GM21786 (cell line): ENCODE data around the gene PCNX4.

Experiments used
- ATAC-seq: cut with Tn5 transposase; IDR thresholded peaks from one replicate; pipeline ENCODE4 v1.9.1; 2021; ENCODE audit not compliant: unreplicated experiment

Gene PCNX4

GRCh38 chr14:60101786-60102185 is 10.1 kb downstream of the PCNX4 start:
- no peak for ATAC-seq

DNA sequence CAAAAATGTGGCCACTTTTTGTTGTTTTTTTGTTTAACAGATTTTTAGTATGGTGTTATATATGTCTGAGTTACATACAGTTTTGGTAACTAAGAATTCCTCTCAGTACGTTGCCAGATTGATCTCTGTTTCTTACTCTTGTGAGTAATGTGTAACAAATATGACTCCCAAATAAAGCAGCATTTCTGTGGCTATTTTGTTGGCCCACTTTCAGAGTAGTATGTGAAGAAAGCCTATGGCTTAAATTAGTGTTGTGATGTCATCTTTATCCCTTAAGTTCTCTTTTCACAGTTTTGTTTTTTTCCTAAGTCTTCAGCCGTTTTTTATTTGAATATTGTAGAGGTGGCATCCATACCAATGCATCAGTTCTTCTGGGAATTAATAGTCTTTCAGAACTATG is 10.7 kb downstream of the PCNX4 start:
- no peak for ATAC-seq

GRCh38 chr14:60106339-60106738 is 14.6 kb downstream of the PCNX4 start:
- no peak for ATAC-seq

GRCh38 chr14:60107477-60107876 is 15.8 kb downstream of the PCNX4 start:
- ATAC-seq = no peak

DNA sequence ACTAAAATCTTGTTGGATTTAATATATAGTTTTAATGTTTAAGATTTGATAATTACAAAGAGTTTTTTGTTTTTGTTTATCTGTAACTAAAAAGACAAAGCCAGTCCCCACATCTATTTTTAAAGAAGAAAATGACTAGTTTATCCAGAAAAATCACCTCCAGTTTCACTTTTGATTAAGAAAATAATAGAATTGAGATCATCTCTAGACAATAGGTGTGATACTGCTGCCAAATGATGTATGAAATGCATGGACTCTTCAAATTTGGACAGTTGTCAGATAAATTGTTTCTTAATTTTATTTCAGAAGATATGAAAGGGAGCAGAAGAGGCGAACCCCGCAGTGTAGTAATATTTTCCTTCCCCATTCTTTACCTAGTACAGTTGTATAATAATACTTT is 20.0 kb downstream of the PCNX4 start:
- no peak for ATAC-seq

- no peak for ATAC-seq
Measured at GRCh38 chr14:60114881-60115280, 23.2 kb downstream of the PCNX4 start.

- ATAC-seq = no peak
Measured at GRCh38 chr14:60116181-60116580, 24.5 kb downstream of the PCNX4 start.

DNA sequence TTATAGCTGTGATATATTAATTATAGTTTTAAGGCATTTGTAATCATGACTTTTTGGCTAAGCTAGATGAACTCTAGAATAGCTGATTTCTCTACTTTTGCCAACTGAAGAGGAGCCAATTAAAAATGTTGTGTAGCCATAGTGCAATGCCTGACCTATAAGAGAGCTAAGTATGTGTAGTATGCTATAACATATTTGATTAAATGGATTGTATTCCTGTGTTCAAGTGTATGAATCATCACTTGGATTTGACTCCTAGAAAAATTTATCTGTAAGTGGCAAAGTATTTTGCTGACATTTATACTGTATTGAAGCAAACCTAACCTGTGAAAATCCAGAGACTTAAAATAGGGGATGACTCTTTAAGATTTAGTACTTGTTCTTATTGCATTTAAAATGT is 34.2 kb downstream of the PCNX4 start:
- no peak for ATAC-seq

GRCh38 chr14:60133487-60133886 is 41.8 kb downstream of the PCNX4 start:
- no peak for ATAC-seq

DNA sequence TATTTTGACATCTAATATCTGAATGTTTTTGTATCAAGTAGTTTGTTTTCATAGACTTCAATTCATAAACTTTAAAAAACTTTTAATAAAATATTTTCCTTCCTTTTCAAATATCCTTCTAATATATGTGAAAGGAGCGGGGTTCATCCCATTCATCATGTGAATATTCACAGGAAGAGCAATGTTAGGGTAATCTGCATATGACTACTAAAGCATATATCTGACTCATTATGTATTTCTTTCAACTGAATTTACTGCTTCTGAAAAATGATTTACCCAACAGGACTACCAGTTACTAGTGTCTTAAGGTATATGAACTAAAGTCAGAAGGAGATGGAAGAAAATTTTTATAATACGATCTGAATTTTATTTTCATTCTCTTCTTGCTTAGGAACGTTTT is 43.0 kb downstream of the PCNX4 start:
- ATAC-seq = no peak

DNA sequence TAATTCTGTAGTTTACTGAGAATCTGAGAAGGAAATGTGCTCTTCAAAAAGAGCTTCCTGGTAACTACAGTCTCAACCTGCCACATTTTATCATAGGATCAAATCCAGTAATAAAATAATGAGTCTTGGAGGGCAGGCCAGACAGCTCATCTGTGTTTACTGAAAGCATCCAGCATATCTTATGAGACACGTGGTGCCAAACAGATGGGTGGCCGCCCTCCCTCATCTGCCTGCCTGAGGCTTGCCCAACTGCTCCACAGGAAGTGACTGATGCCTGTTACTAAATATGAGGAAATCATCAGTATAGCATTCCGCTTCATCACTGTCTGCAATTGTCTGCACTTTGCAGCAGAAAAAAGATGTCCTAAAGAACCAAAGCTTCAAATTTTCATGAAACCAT is 60.0 kb downstream of the PCNX4 start:
- ATAC-seq = peak; percentile 92

- no peak for ATAC-seq
Measured at GRCh38 chr14:60153991-60154390, 62.3 kb downstream of the PCNX4 start.

- no peak for ATAC-seq
Measured at GRCh38 chr14:60154671-60155070, 62.9 kb downstream of the PCNX4 start.

DNA sequence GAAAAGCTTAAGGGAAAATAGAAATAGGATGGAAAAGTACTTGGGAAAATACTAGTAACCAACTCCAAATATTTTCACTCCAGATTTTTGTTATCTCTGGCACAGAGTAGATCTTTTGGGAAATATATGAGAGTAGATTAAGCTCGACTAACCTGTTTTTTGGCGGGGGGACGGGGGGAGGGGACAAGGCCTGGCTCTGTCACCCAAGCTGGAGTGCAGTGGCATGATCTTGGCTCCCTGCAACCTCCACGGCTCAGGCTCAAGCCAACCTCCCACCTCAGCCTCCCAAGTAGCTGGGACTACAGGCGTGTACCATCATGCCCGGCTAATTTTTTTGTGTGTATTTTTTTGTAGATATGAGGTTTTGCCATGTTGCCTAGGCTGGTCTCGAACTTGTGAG is 68.7 kb downstream of the PCNX4 start:
- no peak for ATAC-seq

GRCh38 chr14:60161196-60162107 is 69.7 kb downstream of the PCNX4 start:
- no peak for ATAC-seq

GRCh38 chr14:60163693-60164092 is 72.0 kb downstream of the PCNX4 start:
- ATAC-seq = no peak

DNA sequence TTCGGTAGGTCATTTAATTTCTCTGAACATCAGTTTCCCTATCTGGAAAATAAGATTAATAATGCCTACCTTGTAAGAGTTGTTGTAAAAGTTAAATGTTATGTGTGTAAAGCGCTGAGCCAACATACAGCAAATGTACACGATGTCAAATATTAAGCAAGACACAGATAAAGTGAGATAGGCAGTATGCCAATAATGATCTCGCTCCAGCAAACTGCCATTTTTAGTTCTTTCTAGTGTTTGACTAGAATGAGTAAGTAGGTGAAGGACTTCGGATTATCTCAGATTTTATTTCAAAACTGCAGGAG is 72.6 kb downstream of the PCNX4 start:
- peak; percentile 7 for ATAC-seq

GRCh38 chr14:60164712-60165546 is 73.2 kb downstream of the PCNX4 start, which contains the start of gene DHRS7:
DHRS7 (minus strand) TSS chr14:60165398; CDS start chr14:60165309, 89 bp downstream.
- ATAC-seq = peak; percentile 77

DNA sequence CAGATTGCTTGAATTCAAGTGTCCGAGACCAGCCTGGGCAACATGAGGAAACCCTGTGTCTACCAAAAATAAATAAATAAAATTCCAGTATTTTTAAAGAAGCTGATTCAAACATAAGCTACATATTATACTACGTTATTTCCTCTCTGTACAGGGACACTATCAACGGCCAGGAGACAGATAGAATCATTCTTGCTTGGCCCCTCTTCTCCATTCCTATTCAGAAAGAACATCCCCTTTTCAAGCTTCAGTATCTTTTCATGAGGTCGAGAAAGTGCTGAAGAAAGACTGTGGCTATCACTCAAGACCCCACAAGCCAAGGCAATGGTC is 73.8 kb downstream of the PCNX4 start:
- peak; percentile 7 for ATAC-seq

DNA sequence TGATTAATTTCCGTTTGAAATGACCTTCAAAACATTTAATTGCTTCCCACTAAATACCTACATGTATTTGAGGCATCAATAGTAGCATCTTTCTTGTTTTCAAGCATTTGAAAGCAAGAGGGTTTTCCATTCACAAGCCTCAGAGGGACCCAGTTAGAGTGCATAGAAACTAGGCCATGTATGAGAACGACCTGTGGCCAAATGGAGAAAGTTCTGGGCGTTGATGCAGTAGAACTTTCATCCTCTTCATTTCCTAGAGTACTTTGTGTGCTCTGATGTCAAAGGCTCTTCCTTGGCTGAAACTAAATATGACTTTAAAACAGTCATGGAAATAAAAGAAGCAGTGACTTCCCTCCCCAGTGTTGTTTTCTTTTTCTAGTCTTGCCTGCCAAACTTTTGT is 74.4 kb downstream of the PCNX4 start:
- ATAC-seq = no peak

DNA sequence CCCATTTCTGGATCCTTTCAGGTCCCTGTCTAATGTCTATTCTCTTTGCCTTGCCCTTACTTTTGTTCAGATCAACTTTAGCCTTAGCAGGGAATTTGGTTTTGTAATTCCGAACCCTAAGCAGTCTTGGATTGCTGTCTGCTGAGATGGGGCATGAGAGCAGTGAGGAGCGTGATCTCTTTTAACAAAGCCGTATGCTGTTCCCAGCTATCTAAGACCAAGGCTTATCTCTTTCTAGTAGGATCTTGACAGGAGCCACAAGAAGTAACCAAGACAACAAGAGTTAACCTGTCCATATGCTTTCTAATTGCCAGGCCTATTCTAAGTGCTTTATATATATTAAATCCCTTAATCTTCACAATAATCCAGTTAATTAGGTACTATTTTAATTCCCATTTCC is 78.0 kb downstream of the PCNX4 start:
- ATAC-seq = no peak

DNA sequence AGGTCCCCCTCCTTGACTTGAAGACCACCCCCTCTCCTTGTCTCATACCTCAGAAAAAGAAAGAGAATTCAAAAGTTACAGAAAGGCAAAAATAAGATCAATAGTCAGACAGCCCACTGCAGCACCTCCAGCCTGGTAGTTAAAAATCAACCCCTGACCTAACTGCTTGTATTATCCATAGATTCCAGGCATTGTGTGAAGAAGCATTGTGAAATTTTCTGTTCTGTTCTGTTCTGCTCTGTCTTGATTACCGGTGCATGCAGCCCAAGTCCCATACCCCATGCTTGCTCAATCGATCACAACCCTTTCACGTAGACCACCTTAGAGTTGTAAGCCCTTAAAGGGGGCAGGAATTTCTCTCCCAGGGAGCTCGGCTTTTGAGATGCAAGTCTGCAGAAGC is 79.2 kb downstream of the PCNX4 start:
- no peak for ATAC-seq
